Measurements from ENCODE around the gene SNAI3.

GRCh38 chr16:88681084-88681680, 5.1 kb downstream of the SNAI3 start:
- TF ChIP-seq POLR2A (IDR thresholded peaks at IDR 0.05) = no peak
- peak; percentile 42 to 67 (median 58) for TF ChIP-seq CTCF (IDR thresholded peaks at IDR 0.05)
